ENCODE results near the gene DEK.

The DEK gene

GRCh38 chr6:18221288-18221615 lies 43.1 kb downstream of the DEK start:
- Histone ChIP-seq H3F3A (ENCODE audit: control insufficient read depth, insufficient read depth) (peaks cover 59% of the 10 kb centered on the region), H3K36me3 (ENCODE audit: control insufficient read depth, low read length) (peaks cover 48% of the 10 kb centered on the region), H3K4me3 (ENCODE audit: low read length) (no peak overlapping the region), H3K27ac (ENCODE audit: low read depth, low read length) (no peak overlapping the region), H3K9me2 (replicated peaks; ENCODE audit: control insufficient read depth, low read length) (no peaks in the 10 kb centered on the region), H3K27me3 (ENCODE audit: control insufficient read depth, low read length) (no peaks in the 10 kb centered on the region), H3K4me2 (ENCODE audit: low read length) (no peak overlapping the region), H3K79me2 (ENCODE audit: control insufficient read depth, low read length) (no peaks in the 10 kb centered on the region), H3K4me1 (ENCODE audit: control insufficient read depth, low read length) (peaks cover 8% of the 10 kb centered on the region), H4K20me1 (ENCODE audit: control insufficient read depth, insufficient read depth, low read depth, low read length) (peaks cover under 1% of the 10 kb centered on the region; the same call in 1 of the 2 replicates), H3K9me3 (ENCODE audit: control insufficient read depth, insufficient read depth, low read length) (no peaks in the 10 kb centered on the region)
- TF ChIP-seq EZH2phosphoT487 (IDR thresholded peaks at IDR 0.05; ENCODE audit: borderline replicate concordance, low read length) (no peak), CTCF (IDR thresholded peaks at IDR 0.05; ENCODE audit: low read depth, low read length, poor library complexity, severe bottlenecking) (no peak)

GRCh38 chr6:18219591-18219990 lies 44.7 kb downstream of the DEK start:
- Histone ChIP-seq H3K4me2 (ENCODE audit: low read length) (no peak overlapping the region), H3K9me2 (replicated peaks; ENCODE audit: control insufficient read depth, low read length) (no peaks in the 10 kb centered on the region), H3K27ac (ENCODE audit: low read depth, low read length) (no peak overlapping the region), H3K4me3 (ENCODE audit: low read length) (no peak overlapping the region), H4K20me1 (ENCODE audit: control insufficient read depth, insufficient read depth, low read depth, low read length) (no peaks in the 10 kb centered on the region), H3F3A (ENCODE audit: control insufficient read depth, insufficient read depth) (peaks cover 42% of the 10 kb centered on the region), H3K36me3 (ENCODE audit: control insufficient read depth, low read length) (peaks cover 32% of the 10 kb centered on the region), H3K27me3 (ENCODE audit: control insufficient read depth, low read length) (no peaks in the 10 kb centered on the region), H3K9me3 (ENCODE audit: control insufficient read depth, insufficient read depth, low read length) (no peaks in the 10 kb centered on the region), H3K79me2 (ENCODE audit: control insufficient read depth, low read length) (no peaks in the 10 kb centered on the region), H3K4me1 (ENCODE audit: control insufficient read depth, low read length) (peaks cover 23% of the 10 kb centered on the region)
- TF ChIP-seq EZH2phosphoT487 (IDR thresholded peaks at IDR 0.05; ENCODE audit: borderline replicate concordance, low read length) = no peak
- TF ChIP-seq CTCF (IDR thresholded peaks at IDR 0.05; ENCODE audit: low read depth, low read length, poor library complexity, severe bottlenecking) = no peak

- peaks cover 23% of the 10 kb centered on the region for H3K4me1 ChIP-seq (ENCODE audit: control insufficient read depth, low read length)
- no peak overlapping the region for H3K27ac ChIP-seq (ENCODE audit: low read depth, low read length)
- peaks cover 35% of the 10 kb centered on the region for H3F3A ChIP-seq (ENCODE audit: control insufficient read depth, insufficient read depth)
- H3K4me2 ChIP-seq (ENCODE audit: low read length) = no peak overlapping the region
- H4K20me1 ChIP-seq (ENCODE audit: control insufficient read depth, insufficient read depth, low read depth, low read length) = no peaks in the 10 kb centered on the region
- H3K9me3 ChIP-seq (ENCODE audit: control insufficient read depth, insufficient read depth, low read length) = no peaks in the 10 kb centered on the region
- peaks cover 19% of the 10 kb centered on the region for H3K36me3 ChIP-seq (ENCODE audit: control insufficient read depth, low read length)
- H3K79me2 ChIP-seq (ENCODE audit: control insufficient read depth, low read length) = no peaks in the 10 kb centered on the region
- H3K9me2 ChIP-seq (replicated peaks; ENCODE audit: control insufficient read depth, low read length) = no peaks in the 10 kb centered on the region
- H3K4me3 ChIP-seq (ENCODE audit: low read length) = no peak overlapping the region
- no peak for TF ChIP-seq CTCF (IDR thresholded peaks at IDR 0.05; ENCODE audit: low read depth, low read length, poor library complexity, severe bottlenecking)
- no peak for TF ChIP-seq EZH2phosphoT487 (IDR thresholded peaks at IDR 0.05; ENCODE audit: borderline replicate concordance, low read length)
- H3K27me3 ChIP-seq (ENCODE audit: control insufficient read depth, low read length) = no peaks in the 10 kb centered on the region
Observed at GRCh38 chr6:18218233-18218632, 46.1 kb downstream of the DEK start.

GRCh38 chr6:18216411-18216810 lies 47.9 kb downstream of the DEK start:
- Histone ChIP-seq H3K27me3 (ENCODE audit: control insufficient read depth, low read length) (no peaks in the 10 kb centered on the region), H3K79me2 (ENCODE audit: control insufficient read depth, low read length) (no peaks in the 10 kb centered on the region), H3K9me2 (replicated peaks; ENCODE audit: control insufficient read depth, low read length) (no peaks in the 10 kb centered on the region), H3K4me3 (ENCODE audit: low read length) (peak overlapping the region; percentile 11; the same call in 1 of the 2 replicates), H3K36me3 (ENCODE audit: control insufficient read depth, low read length) (0 out of 2 replicates have a peak, but pooled peaks cover 3% of the 10 kb centered on the region), H3K9me3 (ENCODE audit: control insufficient read depth, insufficient read depth, low read length) (no peaks in the 10 kb centered on the region), H3K4me2 (ENCODE audit: low read length) (peak overlapping the region; percentile 52), H3F3A (ENCODE audit: control insufficient read depth, insufficient read depth) (peaks cover 20% of the 10 kb centered on the region), H4K20me1 (ENCODE audit: control insufficient read depth, insufficient read depth, low read depth, low read length) (no peaks in the 10 kb centered on the region), H3K27ac (ENCODE audit: low read depth, low read length) (no peak overlapping the region), H3K4me1 (ENCODE audit: control insufficient read depth, low read length) (peaks cover 27% of the 10 kb centered on the region)
- TF ChIP-seq EZH2phosphoT487 (IDR thresholded peaks at IDR 0.05; ENCODE audit: borderline replicate concordance, low read length) = no peak
- no peak for TF ChIP-seq CTCF (IDR thresholded peaks at IDR 0.05; ENCODE audit: low read depth, low read length, poor library complexity, severe bottlenecking)

All from DOHH2 (cell line).